Measurements from ENCODE around the gene OLFML1. TPM values are rescaled to one million over a fixed set of nuclear protein-coding genes. Genes with fewer than 3 reads are reported as not detected.

Gene OLFML1
- total RNA-seq, 1 experiment from 2014 or later: 2.8 TPM

Other genes starting within 250 kb of the OLFML1 start
- 0.67 and 1.3 TPM in 2 replicates for gene SYT9, start 233.6 kb upstream of the OLFML1 start, total RNA-seq (2014; rRNA removed; shearing (Covaris generic))
- gene PPFIBP2, start 28.5 kb downstream of the OLFML1 start, total RNA-seq (2014; rRNA removed; shearing (Covaris generic)): 6.9 and 9.4 TPM in 2 replicates
- 53.0 and 63.2 TPM in 2 replicates for gene CYB5R2, start 188.0 kb downstream of the OLFML1 start, total RNA-seq (2014; rRNA removed; shearing (Covaris generic))
- gene OVCH2, start 221.0 kb downstream of the OLFML1 start, total RNA-seq (2014; rRNA removed; shearing (Covaris generic)): 0.66 TPM in 1 of 2 replicates, not detected in the other